Measurements from ENCODE around the gene LENG9. TPM values are rescaled to one million over a fixed set of nuclear protein-coding genes. Genes with fewer than 3 reads are reported as not detected.

LENG9 gene
- total RNA-seq, 4 donors from 2014 or later = 5.9 to 10.3 (median 9.4) TPM

DNA sequence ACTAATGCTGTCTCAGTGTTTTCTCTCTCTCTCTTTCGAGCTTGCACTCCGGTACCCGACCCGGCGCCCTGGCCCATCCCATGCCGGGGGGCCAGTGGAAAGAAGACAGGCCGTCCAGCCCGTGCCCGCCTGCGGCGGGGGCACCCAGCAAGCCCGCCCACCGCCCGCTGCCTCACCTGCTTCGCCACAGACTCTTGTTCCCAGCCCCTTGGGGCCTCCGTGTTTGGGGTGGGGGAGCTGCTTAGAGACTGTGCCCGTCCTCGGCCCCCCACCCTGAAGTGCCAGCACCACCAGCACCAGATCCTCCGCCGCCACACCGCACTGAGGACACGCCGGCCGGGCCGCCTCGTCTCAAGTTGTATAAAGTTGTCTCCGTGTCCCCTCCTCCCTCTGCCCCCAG lies 2.4 kb downstream of the LENG9 start:
- H3K4me3 ChIP-seq = no peak overlapping the region
- no peak for DNase-seq (ENCODE audit: low spot score in 2 of 2)
- H3K27ac ChIP-seq = peak overlapping the region in 2 of 4 donors; percentile 7 to 24
- WGBS, 2 donors = 71 to 76% methylated on average over 18 to 25 of the region's 27 CpGs
- no peaks in the 10 kb centered on the region for H3K27me3 ChIP-seq
- no peak for TF ChIP-seq EP300 (IDR thresholded peaks at IDR 0.05)
- TF ChIP-seq POLR2A (IDR thresholded peaks at IDR 0.05) = no peak
- TF ChIP-seq, protein P1, sequence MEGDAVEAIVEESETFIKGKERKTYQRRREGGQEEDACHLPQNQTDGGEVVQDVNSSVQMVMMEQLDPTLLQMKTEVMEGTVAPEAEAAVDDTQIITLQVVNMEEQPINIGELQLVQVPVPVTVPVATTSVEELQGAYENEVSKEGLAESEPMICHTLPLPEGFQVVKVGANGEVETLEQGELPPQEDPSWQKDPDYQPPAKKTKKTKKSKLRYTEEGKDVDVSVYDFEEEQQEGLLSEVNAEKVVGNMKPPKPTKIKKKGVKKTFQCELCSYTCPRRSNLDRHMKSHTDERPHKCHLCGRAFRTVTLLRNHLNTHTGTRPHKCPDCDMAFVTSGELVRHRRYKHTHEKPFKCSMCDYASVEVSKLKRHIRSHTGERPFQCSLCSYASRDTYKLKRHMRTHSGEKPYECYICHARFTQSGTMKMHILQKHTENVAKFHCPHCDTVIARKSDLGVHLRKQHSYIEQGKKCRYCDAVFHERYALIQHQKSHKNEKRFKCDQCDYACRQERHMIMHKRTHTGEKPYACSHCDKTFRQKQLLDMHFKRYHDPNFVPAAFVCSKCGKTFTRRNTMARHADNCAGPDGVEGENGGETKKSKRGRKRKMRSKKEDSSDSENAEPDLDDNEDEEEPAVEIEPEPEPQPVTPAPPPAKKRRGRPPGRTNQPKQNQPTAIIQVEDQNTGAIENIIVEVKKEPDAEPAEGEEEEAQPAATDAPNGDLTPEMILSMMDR (IDR thresholded peaks at IDR 0.05) = no peak
- H3K36me3 ChIP-seq = peaks cover 0 to 62% (median 42%) of the 10 kb centered on the region in 3 donors
- no peaks in the 10 kb centered on the region for H3K9me3 ChIP-seq
- peaks cover 0 to 70% (median 15%) of the 10 kb centered on the region in 4 donors for H3K4me1 ChIP-seq

DNA sequence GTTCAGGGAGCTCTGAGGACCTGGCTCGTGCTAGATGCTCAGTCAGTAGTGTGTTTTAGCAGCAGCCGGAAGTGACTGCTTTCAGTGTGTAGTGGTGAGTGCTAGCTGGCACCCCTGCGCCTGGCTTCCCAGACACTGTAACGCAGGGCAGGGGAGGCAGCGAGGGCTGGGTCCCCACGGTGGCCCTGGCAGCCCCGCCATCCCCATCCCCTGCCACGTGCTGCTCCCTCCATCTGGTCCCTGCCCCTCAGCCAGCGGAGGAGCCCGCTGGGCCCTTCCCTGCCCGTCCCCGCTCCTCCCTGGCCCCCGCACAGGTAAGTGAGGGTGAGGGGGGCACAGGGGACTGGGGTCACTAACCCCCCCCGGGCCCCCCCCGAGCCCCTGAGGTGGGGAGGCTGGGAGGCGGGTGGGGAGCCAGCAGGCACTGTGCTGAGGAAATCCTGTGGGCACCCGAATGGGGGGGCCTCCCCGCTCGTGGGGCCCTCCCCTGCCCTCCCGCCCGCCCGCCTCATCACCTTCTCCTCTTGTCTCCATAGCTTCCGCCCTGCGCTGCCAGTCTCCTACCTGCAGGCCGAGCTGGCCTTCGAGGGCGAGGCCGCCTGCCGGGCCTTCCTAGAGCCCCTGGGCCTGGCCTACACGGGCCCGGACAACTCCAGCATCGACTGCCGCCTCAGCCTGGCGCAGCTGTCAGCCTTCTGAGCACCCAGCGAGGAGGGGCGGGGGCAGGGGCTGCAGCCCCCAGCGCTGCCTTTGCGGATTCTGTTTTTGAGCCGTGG lies 3.2 kb downstream of the LENG9 start:
- DNase-seq (ENCODE audit: low spot score in 2 of 2) = no peak
- no peak for TF ChIP-seq EP300 (IDR thresholded peaks at IDR 0.05)
- TF ChIP-seq POLR2A (IDR thresholded peaks at IDR 0.05) = no peak
- TF ChIP-seq, protein P1 (IDR thresholded peaks at IDR 0.05) = no peak
- Histone ChIP-seq H3K36me3 (peaks cover 0 to 70% (median 50%) of the 10 kb centered on the region in 3 donors), H3K27ac (no peak overlapping the region), H3K9me3 (no peaks in the 10 kb centered on the region), H3K4me3 (no peak overlapping the region), H3K4me1 (peaks cover 0 to 62% (median 15%) of the 10 kb centered on the region in 4 donors), H3K27me3 (no peaks in the 10 kb centered on the region)
- 76 to 79% methylated on average over 24 to 34 of the region's 39 CpGs for WGBS, 2 donors

DNA sequence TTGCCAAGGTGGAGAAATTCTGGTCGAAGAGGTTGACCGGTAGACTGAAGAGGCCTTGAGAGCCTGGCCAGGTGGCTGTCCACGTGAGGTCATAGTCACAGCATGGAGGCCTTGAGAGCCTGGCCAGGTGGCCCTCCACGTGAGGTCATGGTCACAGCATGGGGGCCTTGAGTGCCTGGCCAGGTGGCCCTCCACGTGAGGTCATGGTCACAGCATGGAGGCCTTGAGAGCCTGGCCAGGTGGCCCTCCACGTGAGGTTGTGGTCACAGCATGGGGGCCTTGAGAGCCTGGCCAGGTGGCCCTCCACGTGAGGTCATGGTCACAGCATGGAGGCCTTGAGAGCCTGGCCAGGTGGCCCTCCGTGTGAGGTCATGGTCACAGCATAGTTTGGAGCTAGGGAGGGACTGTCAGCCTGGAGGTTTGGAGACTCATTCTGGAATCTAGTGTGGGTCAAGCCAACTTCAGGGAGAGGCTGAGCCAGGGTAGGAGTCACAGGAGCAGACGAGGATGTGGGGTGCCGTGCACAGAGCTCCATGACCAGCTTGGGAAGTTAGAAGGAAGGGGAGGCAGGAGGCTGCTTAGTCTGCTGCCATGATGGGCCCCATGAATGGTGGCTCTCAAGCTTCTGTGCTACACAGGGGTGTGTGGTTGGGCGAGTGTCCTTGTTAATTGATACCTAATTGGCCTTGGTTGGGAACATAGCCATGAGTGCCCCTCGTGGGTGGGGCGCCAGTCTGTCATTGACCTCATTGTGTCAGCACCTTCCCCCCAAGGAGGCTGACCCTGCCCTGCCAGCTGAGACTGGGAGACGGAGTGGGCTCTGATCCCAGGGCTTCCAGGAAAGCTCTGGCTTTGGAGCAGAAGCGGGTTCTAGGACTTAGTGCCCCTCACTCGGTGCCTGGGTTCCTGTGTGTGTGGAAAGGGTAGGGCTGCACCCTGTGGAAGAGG lies 4.0 kb downstream of the LENG9 start:
- TF ChIP-seq EP300 (IDR thresholded peaks at IDR 0.05) (no peak), POLR2A (IDR thresholded peaks at IDR 0.05) (no peak)
- TF ChIP-seq, protein P1 (IDR thresholded peaks at IDR 0.05) = no peak
- Histone ChIP-seq H3K27me3 (no peaks in the 10 kb centered on the region), H3K4me1 (peaks cover 0 to 58% (median 15%) of the 10 kb centered on the region in 4 donors), H3K9me3 (no peaks in the 10 kb centered on the region), H3K27ac (no peak overlapping the region), H3K4me3 (no peak overlapping the region), H3K36me3 (peaks cover 0 to 78% (median 59%) of the 10 kb centered on the region in 3 donors)
- DNase-seq (ENCODE audit: low spot score in 2 of 2) = no peak
- 64 to 73% methylated on average over 13 to 15 of the region's 16 CpGs for WGBS, 2 donors

DNA sequence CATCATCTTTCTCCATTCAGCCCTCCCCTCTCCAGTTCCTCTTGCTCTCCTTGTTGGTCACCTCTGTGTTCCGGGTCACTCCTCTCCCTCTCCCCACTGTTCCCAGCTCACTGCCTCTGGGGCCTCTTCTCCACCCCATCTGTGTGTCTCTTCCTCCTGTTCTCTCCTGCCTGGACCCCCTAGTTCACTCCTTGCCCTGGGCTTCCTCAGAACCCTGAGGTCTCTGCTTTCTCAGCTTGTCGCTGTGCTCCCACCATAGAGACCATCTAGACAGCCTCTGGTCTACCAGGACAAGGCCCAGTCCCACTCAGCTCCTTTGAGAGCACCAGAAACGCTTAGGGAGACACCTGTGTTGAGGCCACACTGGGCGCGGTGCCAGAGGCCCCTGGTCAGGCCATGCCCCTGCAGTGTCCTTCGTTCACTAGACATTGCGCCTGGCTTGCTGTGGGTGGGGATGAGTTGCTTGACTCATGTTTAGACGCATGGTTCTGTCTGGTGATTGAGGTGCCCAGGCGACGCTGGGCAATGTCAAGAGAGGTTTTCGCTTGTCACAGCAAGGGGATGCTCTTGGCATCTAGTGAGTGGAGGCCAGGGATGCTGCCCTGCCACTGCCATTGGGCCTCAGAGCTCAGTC lies 4.8 kb downstream of the LENG9 start:
- Histone ChIP-seq H3K4me1 (peaks cover 0 to 59% (median 15%) of the 10 kb centered on the region in 4 donors), H3K27ac (no peak overlapping the region), H3K9me3 (no peaks in the 10 kb centered on the region), H3K36me3 (peaks cover 0 to 86% (median 66%) of the 10 kb centered on the region in 3 donors), H3K4me3 (no peak overlapping the region), H3K27me3 (no peaks in the 10 kb centered on the region)
- no peak for DNase-seq (ENCODE audit: low spot score in 2 of 2)
- 73 to 85% methylated on average over 11 of the region's 11 CpGs for WGBS, 2 donors
- TF ChIP-seq, protein P1 (IDR thresholded peaks at IDR 0.05) = no peak
- TF ChIP-seq EP300 (IDR thresholded peaks at IDR 0.05) (no peak), POLR2A (IDR thresholded peaks at IDR 0.05) (no peak)

All from tibial nerve (tissue), 4 donors.